ENCODE measurements around the gene SLIT3. TPM values are rescaled to one million over a fixed set of nuclear protein-coding genes. Genes with fewer than 3 reads are reported as not detected.

Gene SLIT3
- total and polyA plus RNA-seq, 2 donors from 2014 or later: 14.5 to 54.1 TPM

GRCh38 chr5:168843277-168844015 is 457.5 kb downstream of the SLIT3 start:
- DNase-seq: no peak
- Histone ChIP-seq H3K27me3 (ENCODE audit: control insufficient read depth, insufficient read depth, low read length) (peaks cover 3% of the 10 kb centered on the region), H3K9me3 (ENCODE audit: control insufficient read depth in 2 of 3, insufficient read depth in 1 of 3, low read length in 3 of 3) (no peaks in the 10 kb centered on the region), H3K9ac (ENCODE audit: low read length in 3 of 3) (no peak overlapping the region), H3K4me1 (ENCODE audit: control insufficient read depth in 2 of 3, insufficient read depth in 2 of 3, low read depth in 1 of 3, low read length in 3 of 3) (no peaks in the 10 kb centered on the region), H3K27ac (ENCODE audit: low read depth in 2 of 2, low read length in 2 of 2) (no peak overlapping the region), H3K36me3 (ENCODE audit: control insufficient read depth in 2 of 3, insufficient read depth in 3 of 3, low read length in 3 of 3) (no peaks in the 10 kb centered on the region), H3K4me3 (ENCODE audit: low read length in 3 of 3) (no peak overlapping the region)
- intact Hi-C loops (cut with DNase I): no loop called here
- no peak for FAIRE-seq
- no peak for TF ChIP-seq CTCF (IDR thresholded peaks at IDR 0.05; ENCODE audit: borderline replicate concordance, extremely low read depth, insufficient read depth)

GRCh38 chr5:168842571-168843205 is 458.3 kb downstream of the SLIT3 start:
- peaks cover 3% of the 10 kb centered on the region for H3K27me3 ChIP-seq (ENCODE audit: control insufficient read depth, insufficient read depth, low read length)
- H3K4me1 ChIP-seq (ENCODE audit: control insufficient read depth in 2 of 3, insufficient read depth in 2 of 3, low read depth in 1 of 3, low read length in 3 of 3): no peaks in the 10 kb centered on the region
- FAIRE-seq (no peak), DNase-seq (peak in 2 of 5 donors; percentile 47 to 50)
- TF ChIP-seq CTCF (IDR thresholded peaks at IDR 0.05; ENCODE audit: borderline replicate concordance, extremely low read depth, insufficient read depth): no peak
- no peak overlapping the region for H3K4me3 ChIP-seq (ENCODE audit: low read length in 3 of 3)
- intact Hi-C loops (cut with DNase I): no loop called here
- no peak overlapping the region for H3K27ac ChIP-seq (ENCODE audit: low read depth in 2 of 2, low read length in 2 of 2)
- no peaks in the 10 kb centered on the region for H3K36me3 ChIP-seq (ENCODE audit: control insufficient read depth in 2 of 3, insufficient read depth in 3 of 3, low read length in 3 of 3)
- no peaks in the 10 kb centered on the region for H3K9me3 ChIP-seq (ENCODE audit: control insufficient read depth in 2 of 3, insufficient read depth in 1 of 3, low read length in 3 of 3)
- no peak overlapping the region for H3K9ac ChIP-seq (ENCODE audit: low read length in 3 of 3)

- no peak overlapping the region for H3K27ac ChIP-seq (ENCODE audit: low read depth in 2 of 2, low read length in 2 of 2)
- TF ChIP-seq CTCF (IDR thresholded peaks at IDR 0.05; ENCODE audit: borderline replicate concordance, extremely low read depth, insufficient read depth): no peak
- no peaks in the 10 kb centered on the region for H3K4me1 ChIP-seq (ENCODE audit: control insufficient read depth in 2 of 3, insufficient read depth in 2 of 3, low read depth in 1 of 3, low read length in 3 of 3)
- intact Hi-C loops (cut with DNase I): no loop called here
- H3K9me3 ChIP-seq (ENCODE audit: control insufficient read depth in 2 of 3, insufficient read depth in 1 of 3, low read length in 3 of 3): no peaks in the 10 kb centered on the region
- no peak overlapping the region for H3K9ac ChIP-seq (ENCODE audit: low read length in 3 of 3)
- FAIRE-seq: no peak
- no peak overlapping the region for H3K4me3 ChIP-seq (ENCODE audit: low read length in 3 of 3)
- no peaks in the 10 kb centered on the region for H3K36me3 ChIP-seq (ENCODE audit: control insufficient read depth in 2 of 3, insufficient read depth in 3 of 3, low read length in 3 of 3)
- H3K27me3 ChIP-seq (ENCODE audit: control insufficient read depth, insufficient read depth, low read length): peaks cover 3% of the 10 kb centered on the region
- DNase-seq: no peak
Observed at GRCh38 chr5:168837852-168838251, 463.1 kb downstream of the SLIT3 start.
